Peyer's patch (tissue), 4 donors: ENCODE results near the gene NCKAP5. TPM values are rescaled to one million over a fixed set of nuclear protein-coding genes. Genes with fewer than 3 reads are reported as not detected.
"Not testable (repeated sequence)": the region's sequence is repeated elsewhere in the genome, so short reads cannot be mapped to it uniquely, and the experiment has no call there.

Source experiments
- DNase-seq, 3 donors: peaks; one replicate each; pipeline ENCODE4 v3.0.0-alpha.2; 2017 to 2019
- H3K27ac ChIP-seq, 4 donors: fragments of 200-600 bp; sonication (generic); one replicate each; pipeline ENCODE4 v1.5.1; 2016 to 2019
- H3K27me3 ChIP-seq, 2 donors: fragments of 200-600 bp; sonication (generic); one replicate each; pipeline ENCODE4 v1.5.1; 2019
- H3K36me3 ChIP-seq, 3 donors: fragments of 200-600 bp; sonication (generic); one replicate each; pipeline ENCODE4 v1.5.1; 2016 to 2019
- H3K4me1 ChIP-seq, 4 donors: fragments of 200-600 bp; sonication (generic); one replicate each; pipeline ENCODE4 v1.5.1; 2016 to 2019
- H3K4me3 ChIP-seq, 4 donors: fragments of 200-600 bp; sonication (generic); 1 replicate in 3 of 4; 2 replicates in 1 of 4; pipeline ENCODE4 v1.5.1; 2016 to 2019; ENCODE audit warnings: mild to moderate bottlenecking in 1 of 4
- H3K9me3 ChIP-seq, 4 donors: fragments of 200-600 bp; sonication (generic); one replicate each; pipeline ENCODE4 v1.5.1; 2016 to 2019; ENCODE audit warnings: mild to moderate bottlenecking in 1 of 4
- CTCF ChIP-seq, 6 experiments: fragments of 450-650 bp in 4 of 6; fragments of 200-600 bp in 2 of 6; sonication (generic) in 1 of 6; IDR thresholded peaks; one replicate each; pipeline ENCODE4 v1.5.1; 2017 to 2019; ENCODE audit warnings: antibody characterized with exemption in 6 of 6, mild to moderate bottlenecking in 3 of 6, moderate library complexity in 1 of 6
- POLR2A ChIP-seq, 2 donors: fragments of 450-650 bp; IDR thresholded peaks; one replicate each; pipeline ENCODE4 v1.5.1; 2017; ENCODE audit warnings: antibody characterized with exemption in 2 of 2, mild to moderate bottlenecking in 2 of 2, moderate library complexity in 2 of 2
- total RNA-seq, 4 donors: library from RNA; depleted of rRNA; stranded (reverse); fragments of >200 nt; gene quantifications; one replicate each; pipeline ENCODE4 v1.1.0, GENCODE V29; 2016

The NCKAP5 gene
- total RNA-seq, 4 donors from 2014 or later, result 9.1 to 28.5 (median 22.5) TPM

GRCh38 chr2:133480707-133481429 lies 87.4 kb downstream of the NCKAP5 start:
- Histone ChIP-seq H3K4me3 (no peak overlapping the region), H3K4me1 (no peaks in the 10 kb centered on the region), H3K27me3 (no peaks in the 10 kb centered on the region), H3K27ac (no peak overlapping the region), H3K9me3 (no peaks in the 10 kb centered on the region), H3K36me3 (no peaks in the 10 kb centered on the region)
- no peak for DNase-seq
- TF ChIP-seq CTCF (IDR thresholded peaks at IDR 0.05) (no peak), POLR2A (IDR thresholded peaks at IDR 0.05) (no peak)

GRCh38 chr2:133477616-133477990 lies 90.7 kb downstream of the NCKAP5 start:
- Histone ChIP-seq H3K36me3 (no peaks in the 10 kb centered on the region), H3K4me1 (no peaks in the 10 kb centered on the region), H3K27ac (no peak overlapping the region), H3K27me3 (no peaks in the 10 kb centered on the region), H3K9me3 (no peaks in the 10 kb centered on the region), H3K4me3 (no peak overlapping the region)
- no peak for TF ChIP-seq POLR2A (IDR thresholded peaks at IDR 0.05)
- no peak for TF ChIP-seq CTCF (IDR thresholded peaks at IDR 0.05)
- DNase-seq, result no peak

GRCh38 chr2:133476931-133477615 lies 91.2 kb downstream of the NCKAP5 start:
- Histone ChIP-seq H3K27me3 (no peaks in the 10 kb centered on the region), H3K36me3 (no peaks in the 10 kb centered on the region), H3K27ac (no peak overlapping the region), H3K9me3 (no peaks in the 10 kb centered on the region), H3K4me1 (no peaks in the 10 kb centered on the region), H3K4me3 (no peak overlapping the region)
- DNase-seq, result no peak
- no peak for TF ChIP-seq CTCF (IDR thresholded peaks at IDR 0.05)
- TF ChIP-seq POLR2A (IDR thresholded peaks at IDR 0.05), result no peak

GRCh38 chr2:133476286-133476685 lies 92.0 kb downstream of the NCKAP5 start:
- Histone ChIP-seq H3K27ac (no peak overlapping the region), H3K27me3 (no peaks in the 10 kb centered on the region), H3K9me3 (no peaks in the 10 kb centered on the region), H3K4me3 (no peak overlapping the region), H3K4me1 (no peaks in the 10 kb centered on the region), H3K36me3 (no peaks in the 10 kb centered on the region)
- no peak for TF ChIP-seq POLR2A (IDR thresholded peaks at IDR 0.05)
- no peak for TF ChIP-seq CTCF (IDR thresholded peaks at IDR 0.05)
- DNase-seq, result no peak

GRCh38 chr2:133475610-133476009 lies 92.7 kb downstream of the NCKAP5 start:
- no peak overlapping the region for H3K4me3 ChIP-seq
- no peak overlapping the region for H3K27ac ChIP-seq
- no peaks in the 10 kb centered on the region for H3K36me3 ChIP-seq
- TF ChIP-seq POLR2A (IDR thresholded peaks at IDR 0.05) (no peak), CTCF (IDR thresholded peaks at IDR 0.05) (no peak)
- DNase-seq, result no peak
- no peaks in the 10 kb centered on the region for H3K9me3 ChIP-seq
- no peaks in the 10 kb centered on the region for H3K4me1 ChIP-seq
- H3K27me3 ChIP-seq, result no peaks in the 10 kb centered on the region

- not testable (repeated sequence) for H3K4me3 ChIP-seq, H3K27ac ChIP-seq, H3K36me3 ChIP-seq, H3K9me3 ChIP-seq, H3K4me1 ChIP-seq, H3K27me3 ChIP-seq, DNase-seq
These were observed 97.8 kb downstream of the NCKAP5 start for GRCh38 chr2:133470446-133470845.
